ENCODE data around the gene FAM185A.

Gene FAM185A

GRCh38 chr7:102817616-102818573 is 69.1 kb downstream of the FAM185A start:
- no peak overlapping the region for H3K9ac ChIP-seq (ENCODE audit: low read depth, low read length)
- H3K4me1 ChIP-seq (ENCODE audit: control insufficient read depth, insufficient read depth, low read length): peaks cover 13% of the 10 kb centered on the region
- no peak overlapping the region for H3K4me2 ChIP-seq (ENCODE audit: low read length)
- H3K4me3 ChIP-seq (ENCODE audit: low read length): no peak overlapping the region
- no peaks in the 10 kb centered on the region for H3K27me3 ChIP-seq (ENCODE audit: control insufficient read depth, insufficient read depth, low read length)
- no peaks in the 10 kb centered on the region for H3K9me3 ChIP-seq (replicated peaks; ENCODE audit: low read length)
- H3K36me3 ChIP-seq (ENCODE audit: insufficient read depth, low read length): no peaks in the 10 kb centered on the region

DNA sequence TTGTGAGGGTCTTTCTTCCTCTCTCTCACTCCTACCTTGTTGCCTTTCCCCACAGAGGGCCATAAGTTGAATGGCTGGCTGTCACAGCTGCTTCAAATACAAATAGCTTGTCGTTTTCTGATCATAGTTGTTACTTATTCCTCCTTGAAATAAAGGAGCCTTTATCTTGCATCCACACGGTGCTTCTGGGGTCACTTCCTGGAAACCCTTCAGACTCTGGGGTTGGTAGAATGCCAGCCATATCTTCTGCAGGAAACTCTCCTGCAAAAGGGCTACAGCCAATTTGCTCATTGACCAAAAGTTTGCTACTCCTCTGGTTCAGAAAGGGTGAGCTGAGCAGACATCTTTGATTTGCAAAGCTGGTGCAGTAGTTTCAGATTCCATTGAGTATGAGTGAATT is 70.4 kb downstream of the FAM185A start:
- Histone ChIP-seq H3K36me3 (ENCODE audit: insufficient read depth, low read length) (no peaks in the 10 kb centered on the region), H3K4me3 (ENCODE audit: low read length) (no peak overlapping the region), H3K9me3 (replicated peaks; ENCODE audit: low read length) (no peaks in the 10 kb centered on the region), H3K9ac (ENCODE audit: low read depth, low read length) (no peak overlapping the region), H3K27me3 (ENCODE audit: control insufficient read depth, insufficient read depth, low read length) (no peaks in the 10 kb centered on the region), H3K4me1 (ENCODE audit: control insufficient read depth, insufficient read depth, low read length) (peaks cover 3% of the 10 kb centered on the region), H3K4me2 (ENCODE audit: low read length) (no peak overlapping the region)

DNA sequence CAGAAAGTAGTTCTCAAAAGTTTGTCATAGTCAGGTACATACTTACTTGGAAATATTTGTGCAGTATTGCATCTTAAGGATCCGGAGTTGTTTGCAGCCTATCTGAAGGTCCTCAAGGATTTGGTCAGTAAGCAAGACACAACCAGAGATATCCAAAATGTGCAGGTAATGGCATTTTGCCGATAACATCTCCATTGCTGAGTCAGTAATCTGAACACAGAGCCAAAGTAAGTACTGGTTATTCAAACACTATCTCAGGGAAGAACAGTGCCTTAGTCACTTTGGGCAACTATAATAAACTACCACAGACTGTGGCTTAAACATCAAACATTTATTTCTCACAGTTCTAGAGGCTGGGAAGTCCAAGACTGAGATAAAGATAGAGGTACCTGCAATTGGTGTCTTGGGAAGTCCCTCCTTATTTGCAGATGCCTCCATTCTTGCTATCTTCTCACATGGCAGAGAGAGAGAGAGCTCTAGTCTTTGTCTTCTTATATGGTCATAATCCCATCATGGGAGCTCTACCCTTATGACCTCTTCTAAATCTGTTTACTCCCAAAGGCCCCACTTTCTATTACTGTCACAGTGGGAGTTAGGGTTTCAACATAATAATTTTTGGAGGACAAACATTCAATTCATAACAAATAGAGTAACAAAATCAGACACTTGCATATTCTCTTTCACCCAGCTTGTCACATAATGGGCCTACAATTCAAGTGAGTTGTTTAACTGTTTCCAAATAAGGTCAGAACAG is 73.4 kb downstream of the FAM185A start:
- H3K4me3 ChIP-seq (ENCODE audit: low read length): no peak overlapping the region
- H3K4me1 ChIP-seq (ENCODE audit: control insufficient read depth, insufficient read depth, low read length): no peaks in the 10 kb centered on the region
- no peak overlapping the region for H3K4me2 ChIP-seq (ENCODE audit: low read length)
- no peak overlapping the region for H3K9ac ChIP-seq (ENCODE audit: low read depth, low read length)
- H3K27me3 ChIP-seq (ENCODE audit: control insufficient read depth, insufficient read depth, low read length): no peaks in the 10 kb centered on the region
- H3K36me3 ChIP-seq (ENCODE audit: insufficient read depth, low read length): no peaks in the 10 kb centered on the region
- no peaks in the 10 kb centered on the region for H3K9me3 ChIP-seq (replicated peaks; ENCODE audit: low read length)

DNA sequence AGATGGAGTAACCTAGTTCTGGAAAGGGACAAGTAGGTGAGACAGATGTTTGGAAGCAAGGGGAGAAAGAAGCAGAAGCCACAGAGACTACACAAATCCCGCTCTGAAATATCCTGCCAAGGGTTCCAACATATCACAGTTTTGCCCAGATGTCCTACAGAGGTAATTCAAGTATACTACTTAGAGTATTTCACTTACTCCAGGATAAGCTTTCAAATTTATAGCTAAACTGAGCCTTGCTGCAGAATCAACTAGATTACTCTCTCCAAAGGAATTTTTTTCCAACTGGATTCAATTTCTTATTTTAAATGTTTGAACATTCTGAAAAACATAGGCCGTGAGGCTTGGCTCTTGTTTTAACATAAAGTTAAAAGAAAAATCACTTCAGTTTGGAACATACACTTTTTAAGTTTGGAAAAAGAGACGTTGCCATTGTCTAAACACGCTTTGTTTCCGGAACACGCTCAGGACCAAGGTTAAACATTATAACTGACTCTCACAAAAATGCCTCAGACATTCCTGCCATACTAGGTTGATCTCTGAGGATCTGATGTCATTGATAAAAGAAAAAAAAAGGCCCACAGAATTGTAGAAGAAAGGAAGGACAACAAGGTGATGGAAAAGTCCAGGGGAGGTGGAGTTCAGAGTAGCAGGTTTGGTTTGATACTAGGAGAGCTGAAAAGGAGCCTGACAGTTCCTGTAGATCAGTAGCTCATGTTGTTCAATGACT is 74.8 kb downstream of the FAM185A start:
- Histone ChIP-seq H3K27me3 (ENCODE audit: control insufficient read depth, insufficient read depth, low read length) (no peaks in the 10 kb centered on the region), H3K4me1 (ENCODE audit: control insufficient read depth, insufficient read depth, low read length) (no peaks in the 10 kb centered on the region), H3K9ac (ENCODE audit: low read depth, low read length) (no peak overlapping the region), H3K4me2 (ENCODE audit: low read length) (no peak overlapping the region), H3K4me3 (ENCODE audit: low read length) (no peak overlapping the region), H3K9me3 (replicated peaks; ENCODE audit: low read length) (no peaks in the 10 kb centered on the region), H3K36me3 (ENCODE audit: insufficient read depth, low read length) (no peaks in the 10 kb centered on the region)

- no peak overlapping the region for H3K4me2 ChIP-seq (ENCODE audit: low read length)
- no peak overlapping the region for H3K4me3 ChIP-seq (ENCODE audit: low read length)
- no peaks in the 10 kb centered on the region for H3K4me1 ChIP-seq (ENCODE audit: control insufficient read depth, insufficient read depth, low read length)
- no peaks in the 10 kb centered on the region for H3K36me3 ChIP-seq (ENCODE audit: insufficient read depth, low read length)
- no peaks in the 10 kb centered on the region for H3K9me3 ChIP-seq (replicated peaks; ENCODE audit: low read length)
- H3K27me3 ChIP-seq (ENCODE audit: control insufficient read depth, insufficient read depth, low read length): no peaks in the 10 kb centered on the region
- H3K9ac ChIP-seq (ENCODE audit: low read depth, low read length): no peak overlapping the region
These were observed 79.5 kb downstream of the FAM185A start for GRCh38 chr7:102828286-102828685.

DNA sequence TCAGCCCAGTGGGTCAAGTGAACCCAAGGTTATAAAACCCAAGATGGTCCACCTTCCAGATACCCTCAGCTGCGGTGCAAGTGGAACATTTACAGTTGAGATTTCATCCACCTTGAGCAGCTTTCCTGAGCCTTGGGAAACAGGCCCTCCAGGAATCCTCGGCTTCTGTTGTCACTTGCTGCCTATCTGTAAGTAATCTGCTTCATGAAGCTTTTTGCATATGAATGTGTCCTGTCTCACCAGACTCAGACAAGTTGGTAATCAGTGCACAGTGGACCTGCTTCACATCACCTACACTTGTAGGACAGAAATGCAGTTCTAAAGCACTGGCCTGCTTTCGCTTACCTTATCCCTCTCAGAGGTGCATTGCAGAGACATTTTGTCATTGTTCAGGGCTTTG is 80.3 kb downstream of the FAM185A start:
- no peak overlapping the region for H3K4me2 ChIP-seq (ENCODE audit: low read length)
- H3K27me3 ChIP-seq (ENCODE audit: control insufficient read depth, insufficient read depth, low read length): no peaks in the 10 kb centered on the region
- H3K9me3 ChIP-seq (replicated peaks; ENCODE audit: low read length): no peaks in the 10 kb centered on the region

GRCh38 chr7:102830197-102830596 is 81.4 kb downstream of the FAM185A start:
- Histone ChIP-seq H3K36me3 (ENCODE audit: insufficient read depth, low read length) (no peaks in the 10 kb centered on the region), H3K4me1 (ENCODE audit: control insufficient read depth, insufficient read depth, low read length) (peaks cover 7% of the 10 kb centered on the region), H3K9ac (ENCODE audit: low read depth, low read length) (no peak overlapping the region), H3K4me3 (ENCODE audit: low read length) (no peak overlapping the region), H3K27me3 (ENCODE audit: control insufficient read depth, insufficient read depth, low read length) (no peaks in the 10 kb centered on the region), H3K9me3 (replicated peaks; ENCODE audit: low read length) (no peaks in the 10 kb centered on the region), H3K4me2 (ENCODE audit: low read length) (no peak overlapping the region)

More for the DNA sequence above, 80.3 kb downstream of the FAM185A start:
- Histone ChIP-seq H3K9ac (ENCODE audit: low read depth, low read length) (no peak overlapping the region), H3K4me3 (ENCODE audit: low read length) (no peak overlapping the region), H3K36me3 (ENCODE audit: insufficient read depth, low read length) (no peaks in the 10 kb centered on the region), H3K4me1 (ENCODE audit: control insufficient read depth, insufficient read depth, low read length) (no peaks in the 10 kb centered on the region)

DNA sequence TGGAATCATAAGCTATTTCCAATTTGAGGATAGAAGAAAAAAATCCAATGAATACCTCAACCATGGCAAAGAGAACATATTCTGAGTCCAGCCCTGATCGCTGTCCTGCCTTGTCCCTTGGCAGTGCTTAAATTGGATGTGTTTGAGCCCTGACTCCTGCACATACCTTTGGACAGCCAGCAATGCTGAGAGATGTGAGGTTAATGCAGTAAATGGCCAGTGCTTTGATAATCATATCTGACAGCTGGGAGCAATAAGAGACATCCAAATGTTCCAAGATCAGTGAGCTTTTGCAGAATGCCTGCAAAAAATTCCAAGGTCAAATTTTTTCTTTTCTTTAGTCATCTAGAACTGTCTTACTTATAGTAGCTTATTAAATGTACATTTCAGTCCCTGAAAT is 83.9 kb downstream of the FAM185A start:
- Histone ChIP-seq H3K27me3 (ENCODE audit: control insufficient read depth, insufficient read depth, low read length) (no peaks in the 10 kb centered on the region), H3K4me3 (ENCODE audit: low read length) (no peak overlapping the region), H3K9ac (ENCODE audit: low read depth, low read length) (no peak overlapping the region), H3K4me1 (ENCODE audit: control insufficient read depth, insufficient read depth, low read length) (peaks cover 28% of the 10 kb centered on the region), H3K4me2 (ENCODE audit: low read length) (no peak overlapping the region), H3K36me3 (ENCODE audit: insufficient read depth, low read length) (no peaks in the 10 kb centered on the region), H3K9me3 (replicated peaks; ENCODE audit: low read length) (no peaks in the 10 kb centered on the region)

- Histone ChIP-seq H3K4me1 (ENCODE audit: control insufficient read depth, insufficient read depth, low read length) (peaks cover 28% of the 10 kb centered on the region), H3K4me3 (ENCODE audit: low read length) (no peak overlapping the region), H3K27me3 (ENCODE audit: control insufficient read depth, insufficient read depth, low read length) (no peaks in the 10 kb centered on the region), H3K9me3 (replicated peaks; ENCODE audit: low read length) (no peaks in the 10 kb centered on the region), H3K36me3 (ENCODE audit: insufficient read depth, low read length) (no peaks in the 10 kb centered on the region), H3K9ac (ENCODE audit: low read depth, low read length) (no peak overlapping the region), H3K4me2 (ENCODE audit: low read length) (no peak overlapping the region)
These were observed 84.5 kb downstream of the FAM185A start for GRCh38 chr7:102833343-102833742.

DNA sequence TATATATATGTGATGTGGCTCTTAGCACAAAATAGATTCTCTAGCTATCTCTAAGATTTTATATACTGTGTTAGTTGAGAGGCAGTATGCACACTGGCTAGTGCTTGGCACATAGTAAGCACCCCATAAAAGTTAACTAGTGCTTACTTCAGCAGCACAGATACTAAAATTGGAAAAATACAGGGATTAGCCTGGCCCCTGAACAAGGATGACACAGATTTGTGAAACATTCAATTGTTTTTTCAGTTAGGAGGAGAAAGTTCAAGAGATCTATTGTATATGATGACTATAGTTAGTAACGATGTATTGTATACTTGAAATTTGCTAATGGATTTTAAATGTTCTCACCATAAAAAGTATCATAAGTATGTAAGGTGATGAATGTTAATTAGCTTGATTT is 85.7 kb downstream of the FAM185A start:
- Histone ChIP-seq H3K27me3 (ENCODE audit: control insufficient read depth, insufficient read depth, low read length) (no peaks in the 10 kb centered on the region), H3K9ac (ENCODE audit: low read depth, low read length) (no peak overlapping the region), H3K4me1 (ENCODE audit: control insufficient read depth, insufficient read depth, low read length) (peaks cover 28% of the 10 kb centered on the region), H3K9me3 (replicated peaks; ENCODE audit: low read length) (no peaks in the 10 kb centered on the region), H3K36me3 (ENCODE audit: insufficient read depth, low read length) (no peaks in the 10 kb centered on the region), H3K4me3 (ENCODE audit: low read length) (no peak overlapping the region), H3K4me2 (ENCODE audit: low read length) (peak overlapping the region; percentile 23)

DNA sequence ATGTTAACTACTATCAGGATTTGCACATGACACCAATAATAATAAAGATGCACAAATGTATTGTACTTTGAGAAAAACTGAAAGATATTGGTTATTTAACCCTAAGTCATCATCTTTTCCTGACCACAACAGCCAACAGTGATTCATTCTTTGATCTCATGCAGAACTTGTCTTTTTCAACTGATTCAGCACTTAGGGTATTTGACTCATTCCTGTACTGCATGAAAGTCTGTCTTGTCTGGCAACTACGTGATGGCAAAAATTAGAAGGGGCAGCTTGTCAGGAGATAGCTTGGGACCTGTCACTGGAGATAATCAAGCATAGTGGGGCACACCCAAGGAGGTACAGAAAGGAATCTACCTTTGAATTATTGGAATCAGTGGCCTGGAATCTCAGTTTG is 86.2 kb downstream of the FAM185A start:
- Histone ChIP-seq H3K4me2 (ENCODE audit: low read length) (peak overlapping the region; percentile 72), H3K4me3 (ENCODE audit: low read length) (no peak overlapping the region), H3K36me3 (ENCODE audit: insufficient read depth, low read length) (no peaks in the 10 kb centered on the region), H3K27me3 (ENCODE audit: control insufficient read depth, insufficient read depth, low read length) (no peaks in the 10 kb centered on the region), H3K9me3 (replicated peaks; ENCODE audit: low read length) (no peaks in the 10 kb centered on the region), H3K9ac (ENCODE audit: low read depth, low read length) (peak overlapping the region; percentile 27), H3K4me1 (ENCODE audit: control insufficient read depth, insufficient read depth, low read length) (peaks cover 28% of the 10 kb centered on the region)
